Parathyroid adenoma (tissue), 2 donors: ENCODE measurements around the gene ZNF3.
A peak's percentile ranks its signal among the peaks of the same experiment; 100 is the strongest.

ENCODE experiments used
- H2AFZ ChIP-seq: fragments of 300-600 bp; sonication (generic); one replicate; pipeline ENCODE4 v1.7.0; 2017; ENCODE audit warnings: antibody characterized with exemption, mild to moderate bottlenecking
- H3K27ac ChIP-seq: fragments of 300-600 bp; sonication (generic); one replicate; pipeline ENCODE4 v1.7.0; 2017
- H3K27me3 ChIP-seq: fragments of 300-600 bp; sonication (generic); one replicate; pipeline ENCODE4 v1.7.0; 2017; ENCODE audit warnings: low read length; ENCODE audit not compliant: control insufficient read depth, insufficient read depth
- H3K36me3 ChIP-seq: fragments of 300-600 bp; sonication (generic); one replicate; pipeline ENCODE4 v1.7.0; 2017; ENCODE audit warnings: low read length; ENCODE audit not compliant: control insufficient read depth, insufficient read depth
- H3K4me1 ChIP-seq: fragments of 300-600 bp; sonication (generic); one replicate; pipeline ENCODE4 v1.7.0; 2017; ENCODE audit warnings: control low read depth
- H3K4me2 ChIP-seq: fragments of 300-600 bp; sonication (generic); one replicate; pipeline ENCODE4 v1.7.0; 2017; ENCODE audit warnings: low read length
- H3K4me3 ChIP-seq: fragments of 300-600 bp; sonication (generic); one replicate; pipeline ENCODE4 v1.7.0; 2017; ENCODE audit warnings: low read depth, low read length
- H3K79me2 ChIP-seq: fragments of 300-600 bp; sonication (generic); one replicate; pipeline ENCODE4 v1.7.0; 2017; ENCODE audit warnings: control low read depth
- H3K9ac ChIP-seq: fragments of 300-600 bp; sonication (generic); one replicate; pipeline ENCODE4 v1.7.0; 2017; ENCODE audit warnings: mild to moderate bottlenecking
- H3K9me3 ChIP-seq: fragments of 300-600 bp; sonication (generic); one replicate; pipeline ENCODE4 v1.7.0; 2017; ENCODE audit warnings: low read length; ENCODE audit not compliant: control insufficient read depth
- TF ChIP-seq, protein P1 (sequence below): fragments of 300-600 bp; sonication (generic); IDR thresholded peaks from one replicate; pipeline ENCODE4 v1.7.0; 2017; ENCODE audit warnings: antibody characterized with exemption, mild to moderate bottlenecking
- donor health status: primary hyperparathyroidism.

The ZNF3 gene

GRCh38 chr7:100082978-100083377 is 1.5 kb upstream of the ZNF3 start:
- H3K4me3 ChIP-seq: peak overlapping the region; percentile 78
- TF ChIP-seq, protein P1, sequence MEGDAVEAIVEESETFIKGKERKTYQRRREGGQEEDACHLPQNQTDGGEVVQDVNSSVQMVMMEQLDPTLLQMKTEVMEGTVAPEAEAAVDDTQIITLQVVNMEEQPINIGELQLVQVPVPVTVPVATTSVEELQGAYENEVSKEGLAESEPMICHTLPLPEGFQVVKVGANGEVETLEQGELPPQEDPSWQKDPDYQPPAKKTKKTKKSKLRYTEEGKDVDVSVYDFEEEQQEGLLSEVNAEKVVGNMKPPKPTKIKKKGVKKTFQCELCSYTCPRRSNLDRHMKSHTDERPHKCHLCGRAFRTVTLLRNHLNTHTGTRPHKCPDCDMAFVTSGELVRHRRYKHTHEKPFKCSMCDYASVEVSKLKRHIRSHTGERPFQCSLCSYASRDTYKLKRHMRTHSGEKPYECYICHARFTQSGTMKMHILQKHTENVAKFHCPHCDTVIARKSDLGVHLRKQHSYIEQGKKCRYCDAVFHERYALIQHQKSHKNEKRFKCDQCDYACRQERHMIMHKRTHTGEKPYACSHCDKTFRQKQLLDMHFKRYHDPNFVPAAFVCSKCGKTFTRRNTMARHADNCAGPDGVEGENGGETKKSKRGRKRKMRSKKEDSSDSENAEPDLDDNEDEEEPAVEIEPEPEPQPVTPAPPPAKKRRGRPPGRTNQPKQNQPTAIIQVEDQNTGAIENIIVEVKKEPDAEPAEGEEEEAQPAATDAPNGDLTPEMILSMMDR: no peak
- H3K4me2 ChIP-seq: peak overlapping the region; percentile 52
- no peaks in the 10 kb centered on the region for H3K9me3 ChIP-seq
- no peak overlapping the region for H3K9ac ChIP-seq
- H3K4me1 ChIP-seq: peaks cover 13% of the 10 kb centered on the region
- H3K27me3 ChIP-seq: no peaks in the 10 kb centered on the region
- peak overlapping the region; percentile 71 for H2AFZ ChIP-seq
- H3K36me3 ChIP-seq: no peaks in the 10 kb centered on the region
- peak overlapping the region; percentile 74 for H3K27ac ChIP-seq
- H3K79me2 ChIP-seq: peaks cover 15% of the 10 kb centered on the region

- Histone ChIP-seq H3K27ac (peak overlapping the region; percentile 74), H3K9me3 (no peaks in the 10 kb centered on the region), H3K79me2 (peaks cover 19% of the 10 kb centered on the region), H3K4me3 (peak overlapping the region; percentile 78), H3K36me3 (no peaks in the 10 kb centered on the region), H3K27me3 (no peaks in the 10 kb centered on the region), H3K4me2 (peak overlapping the region; percentile 97), H2AFZ (peak overlapping the region; percentile 79), H3K4me1 (peaks cover 12% of the 10 kb centered on the region), H3K9ac (peak overlapping the region; percentile 55)
- TF ChIP-seq, protein P1: no peak
Measured at GRCh38 chr7:100080907-100081534, 502 bp downstream of the ZNF3 start.

GRCh38 chr7:100079024-100079560 is 2.4 kb downstream of the ZNF3 start:
- Histone ChIP-seq H3K27ac (no peak overlapping the region), H3K4me2 (no peak overlapping the region), H3K9me3 (no peaks in the 10 kb centered on the region), H3K4me3 (no peak overlapping the region), H3K36me3 (no peaks in the 10 kb centered on the region), H2AFZ (no peak overlapping the region), H3K4me1 (peaks cover 12% of the 10 kb centered on the region), H3K79me2 (peaks cover 19% of the 10 kb centered on the region), H3K9ac (no peak overlapping the region), H3K27me3 (no peaks in the 10 kb centered on the region)
- TF ChIP-seq, protein P1: no peak

DNA sequence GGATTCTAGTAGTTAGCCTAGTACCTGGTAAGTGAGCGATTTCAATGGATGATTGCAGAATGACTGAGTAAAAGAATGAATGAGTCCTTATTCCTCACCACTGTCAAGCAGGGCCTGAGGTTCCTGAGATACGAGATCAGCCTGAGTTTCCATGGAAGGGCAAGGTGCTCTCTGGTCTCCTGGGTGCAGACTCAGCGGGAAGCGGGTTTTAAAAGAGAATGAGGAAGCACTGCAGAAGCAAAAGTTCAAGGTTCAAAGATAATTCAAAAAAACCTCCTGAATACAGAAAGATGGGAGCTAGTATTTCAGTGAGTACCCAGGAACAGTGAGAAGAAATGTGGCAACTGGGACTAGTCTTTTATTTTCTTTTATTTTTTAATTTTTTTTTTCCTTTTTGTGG is 4.3 kb downstream of the ZNF3 start:
- Histone ChIP-seq H3K9me3 (no peaks in the 10 kb centered on the region), H2AFZ (no peak overlapping the region), H3K4me2 (no peak overlapping the region), H3K9ac (no peak overlapping the region), H3K79me2 (peaks cover 19% of the 10 kb centered on the region), H3K27me3 (no peaks in the 10 kb centered on the region), H3K4me3 (no peak overlapping the region), H3K4me1 (peaks cover 5% of the 10 kb centered on the region), H3K27ac (no peak overlapping the region), H3K36me3 (peaks cover 1% of the 10 kb centered on the region)
- TF ChIP-seq, protein P1: no peak

- Histone ChIP-seq H3K4me1 (peaks cover 2% of the 10 kb centered on the region), H3K79me2 (peaks cover 12% of the 10 kb centered on the region), H3K27ac (no peak overlapping the region), H3K36me3 (peaks cover 9% of the 10 kb centered on the region), H3K9me3 (no peaks in the 10 kb centered on the region), H3K27me3 (no peaks in the 10 kb centered on the region), H3K4me2 (no peak overlapping the region), H3K4me3 (no peak overlapping the region), H3K9ac (no peak overlapping the region), H2AFZ (no peak overlapping the region)
- TF ChIP-seq, protein P1: no peak
Measured at GRCh38 chr7:100075418-100075817, 6.1 kb downstream of the ZNF3 start.
